HepG2 (cell line): ENCODE data around the gene DSTYK. TPM values are rescaled to one million over a fixed set of nuclear protein-coding genes. Genes with fewer than 3 reads are reported as not detected.
A peak's percentile ranks its signal among the peaks of the same experiment; 100 is the strongest.

Source experiments
- AGO2 ChIP-seq: fragments of 200-400 bp; formaldehyde crosslinking; optimal IDR thresholded peaks from 2 replicates; pipeline ENCODE3; 2017; ENCODE audit warnings: mild to moderate bottlenecking, low read depth, low read length, moderate library complexity
- BORCS8-MEF2B ChIP-seq: sonication (generic); formaldehyde crosslinking; IDR thresholded peaks from 2 replicates; pipeline ENCODE4 v1.8.0; 2022; ENCODE audit warnings: mild to moderate bottlenecking, missing genetic modification reagents
- EHMT2 ChIP-seq: fragments of 200-600 bp; sonication (generic); IDR thresholded peaks from 2 replicates; pipeline ENCODE4 v1.7.0; 2017; ENCODE audit warnings: antibody characterized with exemption, low read depth, low read length, borderline replicate concordance
- ESRRA ChIP-seq: sonication (generic); formaldehyde crosslinking; IDR thresholded peaks from 2 replicates; pipeline ENCODE4 v1.5.1; 2020; ENCODE audit warnings: mild to moderate bottlenecking, low read depth, missing genetic modification reagents
- EZH2 ChIP-seq: conservative IDR thresholded peaks from 2 replicates; pipeline ENCODE4 v1.6.1; 2012; ENCODE audit warnings: mild to moderate bottlenecking, low read depth, low read length, moderate library complexity
- HNF4A ChIP-seq: sonication (generic); formaldehyde crosslinking; IDR thresholded peaks from 2 replicates; pipeline ENCODE4 v1.4.0; 2020; ENCODE audit warnings: missing genetic modification reagents
- HOXA7 ChIP-seq: sonication (generic); formaldehyde crosslinking; IDR thresholded peaks from 2 replicates; pipeline ENCODE4 v1.8.1; 2022; ENCODE audit warnings: mild to moderate bottlenecking, missing genetic modification reagents, moderate library complexity
- IKZF5 ChIP-seq: IDR thresholded peaks from 2 replicates; pipeline ENCODE4 v1.6.1; 2018; ENCODE audit warnings: missing genetic modification reagents, mild to moderate bottlenecking, missing compliant biosample characterization
- KDM2A ChIP-seq: sonication (generic); formaldehyde crosslinking; IDR thresholded peaks from 2 replicates; pipeline ENCODE4 v1.4.0; 2020; ENCODE audit warnings: low read depth, missing genetic modification reagents, borderline replicate concordance
- KDM4B ChIP-seq: sonication (generic); formaldehyde crosslinking; IDR thresholded peaks from 2 replicates; pipeline ENCODE4 v1.4.0; 2020; ENCODE audit warnings: missing genetic modification reagents
- NFKB2 ChIP-seq: sonication (generic); formaldehyde crosslinking; IDR thresholded peaks from 2 replicates; pipeline ENCODE4 v1.4.0; 2020; ENCODE audit warnings: missing genetic modification reagents, borderline replicate concordance
- NFKBIZ ChIP-seq: IDR thresholded peaks from 2 replicates; pipeline ENCODE4 v1.6.1; 2018; ENCODE audit warnings: missing genetic modification reagents, missing compliant biosample characterization
- NR0B2 ChIP-seq: sonication (generic); formaldehyde crosslinking; IDR thresholded peaks from 2 replicates; pipeline ENCODE4 v1.4.0; 2020; ENCODE audit warnings: mild to moderate bottlenecking, missing genetic modification reagents
- POGZ ChIP-seq: sonication (generic); formaldehyde crosslinking; IDR thresholded peaks from 2 replicates; pipeline ENCODE4 v1.4.0; 2020; ENCODE audit warnings: mild to moderate bottlenecking, missing genetic modification reagents
- RARA ChIP-seq: IDR thresholded peaks from 2 replicates; pipeline ENCODE4 v1.6.1; 2016; ENCODE audit warnings: missing genetic modification reagents, missing compliant biosample characterization
- SALL2 ChIP-seq: sonication (generic); formaldehyde crosslinking; IDR thresholded peaks from 2 replicates; pipeline ENCODE4 v1.8.1; 2023; ENCODE audit warnings: mild to moderate bottlenecking, missing genetic modification reagents, inconsistent platforms
- SOX5 ChIP-seq: IDR thresholded peaks from 2 replicates; pipeline ENCODE4 v1.6.1; 2016; ENCODE audit warnings: borderline replicate concordance
- ZBTB44 ChIP-seq: sonication (generic); formaldehyde crosslinking; IDR thresholded peaks from 2 replicates; pipeline ENCODE4 v1.4.0; 2020; ENCODE audit warnings: missing genetic modification reagents
- ZFAT ChIP-seq: sonication (generic); formaldehyde crosslinking; conservative IDR thresholded peaks from 2 replicates; pipeline ENCODE4 v1.8.1; 2023; ENCODE audit warnings: missing genetic modification reagents, inconsistent platforms
- ZNF224 ChIP-seq: sonication (generic); formaldehyde crosslinking; IDR thresholded peaks from 2 replicates; pipeline ENCODE4 v1.5.0; 2020; ENCODE audit warnings: mild to moderate bottlenecking, missing genetic modification reagents
- ZNF468 ChIP-seq: sonication (generic); formaldehyde crosslinking; IDR thresholded peaks from 2 replicates; pipeline ENCODE4 v1.8.0; 2022; ENCODE audit warnings: mild to moderate bottlenecking, moderate library complexity, missing genetic modification reagents
- ZNF567 ChIP-seq: sonication (generic); formaldehyde crosslinking; IDR thresholded peaks from 2 replicates; pipeline ENCODE4 v1.8.1; 2023; ENCODE audit warnings: mild to moderate bottlenecking, missing genetic modification reagents, borderline replicate concordance
- ZNF615 ChIP-seq: sonication (generic); formaldehyde crosslinking; IDR thresholded peaks from 2 replicates; pipeline ENCODE4 v1.5.0; 2020; ENCODE audit warnings: mild to moderate bottlenecking, missing genetic modification reagents, borderline replicate concordance
- ZNF740 ChIP-seq: sonication (generic); formaldehyde crosslinking; IDR thresholded peaks from 2 replicates; pipeline ENCODE4 v1.4.0; 2020; ENCODE audit warnings: missing genetic modification reagents
- ZNF775 ChIP-seq: sonication (generic); formaldehyde crosslinking; IDR thresholded peaks from 2 replicates; pipeline ENCODE4 v1.4.0; 2020; ENCODE audit warnings: missing genetic modification reagents, mild to moderate bottlenecking, moderate library complexity, borderline replicate concordance
- ZSCAN12 ChIP-seq: sonication (generic); formaldehyde crosslinking; IDR thresholded peaks from 2 replicates; pipeline ENCODE4 v1.9.0; 2021; ENCODE audit warnings: mild to moderate bottlenecking, missing genetic modification reagents
- ZSCAN22 ChIP-seq: sonication (generic); formaldehyde crosslinking; IDR thresholded peaks from 2 replicates; pipeline ENCODE4 v1.4.0; 2020; ENCODE audit warnings: mild to moderate bottlenecking, missing genetic modification reagents
- polyA plus RNA-seq, 8 experiments: library from polyadenylated mRNA; depleted of rRNA in 3 of 8; stranded (reverse) in 7 of 8; unstranded in 1 of 8; fragments of >200 nt; fragmentation: Illumina TruSeq in 4 of 8; extraction: Trizol in 4 of 8; gene quantifications; 2 replicates each; pipeline versions ENCODE4 v1.2.1 to v1.2.3, GENCODE V29; 2011 to 2016; ENCODE audit warnings: low read depth in 4 of 8, missing spikeins in 1 of 8, mixed read lengths in 1 of 8; ENCODE audit not compliant: insufficient read depth in 1 of 8
- total RNA-seq, 5 experiments: library from RNA; depleted of rRNA; stranded (reverse); fragments of >200 nt; fragmentation: Illumina TruSeq; extraction: Trizol; gene quantifications; 2 replicates each; pipeline ENCODE4 v1.2.3, GENCODE V29; 2016; ENCODE audit warnings: low read depth in 1 of 5

The DSTYK gene
- total and polyA plus RNA-seq, 2 of the 13 experiments (the other 11 are each of a cell fraction or from before 2014, with no cell fraction given), result 2.6 to 4.8 TPM

- TF ChIP-seq EZH2 (no peak), ESRRA (CRISPR knock-in tag) (peak; percentile 56; the same call in 1 of the 2 replicates), ZBTB44 (CRISPR knock-in tag) (peak; percentile 62), AGO2 (peak; percentile 85), ZNF740 (CRISPR knock-in tag) (peak; percentile 95), EHMT2 (peak; percentile 55; the same call in 1 of the 2 replicates), ZFAT (CRISPR knock-in tag) (no peak), HNF4A (CRISPR knock-in tag) (peak; percentile 34; the same call in 1 of the 2 replicates), ZNF224 (CRISPR knock-in tag) (0 out of 2 replicates have a peak, but pooled peaks have one; percentile 51), HOXA7 (CRISPR knock-in tag) (0 out of 2 replicates have a peak, but pooled peaks have one; percentile 75), IKZF5 (CRISPR knock-in tag) (peak; percentile 93), KDM2A (peak; percentile 95), NR0B2 (CRISPR knock-in tag) (peak; percentile 82), BORCS8-MEF2B (CRISPR knock-in tag) (peak; percentile 61; the same call in 1 of the 2 replicates), NFKB2 (CRISPR knock-in tag) (no peak; the same call in 1 of the 2 replicates), ZNF567 (peak; percentile 96; the same call in 1 of the 2 replicates), ZNF615 (CRISPR knock-in tag) (no peak), ZSCAN12 (no peak), ZSCAN22 (peak; percentile 68; the same call in 1 of the 2 replicates), NFKBIZ (CRISPR knock-in tag) (peak; percentile 70), ZNF468 (peak; percentile 46; the same call in 1 of the 2 replicates), SOX5 (CRISPR knock-in tag) (0 out of 2 replicates have a peak, but pooled peaks have one; percentile 39), KDM4B (peak; percentile 71), RARA (CRISPR knock-in tag) (peak; percentile 37; the same call in 1 of the 2 replicates), ZNF775 (CRISPR knock-in tag) (0 out of 2 replicates have a peak, but pooled peaks have one; percentile 40), POGZ (CRISPR knock-in tag) (peak; percentile 93), SALL2 (CRISPR knock-in tag) (no peak)
These were observed at the start of gene DSTYK (continued) for GRCh38 chr1:205211169-205211838.
